AG04449 (cell line): ENCODE measurements around the gene PIGN.

ENCODE experiments used
- CTCF ChIA-PET: fragments of 350-600 bp; formaldehyde crosslinking; extraction: SDS; loops from one replicate; lab custom pipeline; 2021; ENCODE audit warnings: antibody characterized with exemption; lab: Yijun Ruan, JAX
- POLR2A ChIA-PET: fragments of 400-600, 350-600 bp; formaldehyde crosslinking; extraction: SDS; loops from one replicate; lab custom pipeline; 2020; ENCODE audit warnings: antibody characterized with exemption, inconsistent platforms; lab: Yijun Ruan, JAX
- DNase-seq: peaks from one replicate; pipeline ENCODE4 v3.0.0-alpha.2; 2010; ENCODE audit warnings: low read depth, low spot score
- H3K4me3 ChIP-seq: 2 replicates; pipeline ENCODE4 v1.5.1; 2011; ENCODE audit warnings: low read depth, mild to moderate bottlenecking, control low read depth, low read length
- TF ChIP-seq, protein P1 (sequence below): IDR thresholded peaks from one replicate; pipeline ENCODE4 v1.5.1; 2011; ENCODE audit warnings: mild to moderate bottlenecking, moderate library complexity, low read length, control low read depth, inconsistent platforms; ENCODE audit not compliant: insufficient read depth; ENCODE audit errors: missing control alignments

The PIGN gene, protein sequence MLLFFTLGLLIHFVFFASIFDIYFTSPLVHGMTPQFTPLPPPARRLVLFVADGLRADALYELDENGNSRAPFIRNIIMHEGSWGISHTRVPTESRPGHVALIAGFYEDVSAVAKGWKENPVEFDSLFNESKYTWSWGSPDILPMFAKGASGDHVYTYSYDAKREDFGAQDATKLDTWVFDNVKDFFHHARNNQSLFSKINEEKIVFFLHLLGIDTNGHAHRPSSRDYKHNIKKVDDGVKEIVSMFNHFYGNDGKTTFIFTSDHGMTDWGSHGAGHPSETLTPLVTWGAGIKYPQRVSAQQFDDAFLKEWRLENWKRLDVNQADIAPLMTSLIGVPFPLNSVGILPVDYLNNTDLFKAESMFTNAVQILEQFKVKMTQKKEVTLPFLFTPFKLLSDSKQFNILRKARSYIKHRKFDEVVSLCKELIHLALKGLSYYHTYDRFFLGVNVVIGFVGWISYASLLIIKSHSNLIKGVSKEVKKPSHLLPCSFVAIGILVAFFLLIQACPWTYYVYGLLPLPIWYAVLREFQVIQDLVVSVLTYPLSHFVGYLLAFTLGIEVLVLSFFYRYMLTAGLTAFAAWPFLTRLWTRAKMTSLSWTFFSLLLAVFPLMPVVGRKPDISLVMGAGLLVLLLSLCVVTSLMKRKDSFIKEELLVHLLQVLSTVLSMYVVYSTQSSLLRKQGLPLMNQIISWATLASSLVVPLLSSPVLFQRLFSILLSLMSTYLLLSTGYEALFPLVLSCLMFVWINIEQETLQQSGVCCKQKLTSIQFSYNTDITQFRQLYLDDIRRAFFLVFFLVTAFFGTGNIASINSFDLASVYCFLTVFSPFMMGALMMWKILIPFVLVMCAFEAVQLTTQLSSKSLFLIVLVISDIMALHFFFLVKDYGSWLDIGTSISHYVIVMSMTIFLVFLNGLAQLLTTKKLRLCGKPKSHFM

DNA sequence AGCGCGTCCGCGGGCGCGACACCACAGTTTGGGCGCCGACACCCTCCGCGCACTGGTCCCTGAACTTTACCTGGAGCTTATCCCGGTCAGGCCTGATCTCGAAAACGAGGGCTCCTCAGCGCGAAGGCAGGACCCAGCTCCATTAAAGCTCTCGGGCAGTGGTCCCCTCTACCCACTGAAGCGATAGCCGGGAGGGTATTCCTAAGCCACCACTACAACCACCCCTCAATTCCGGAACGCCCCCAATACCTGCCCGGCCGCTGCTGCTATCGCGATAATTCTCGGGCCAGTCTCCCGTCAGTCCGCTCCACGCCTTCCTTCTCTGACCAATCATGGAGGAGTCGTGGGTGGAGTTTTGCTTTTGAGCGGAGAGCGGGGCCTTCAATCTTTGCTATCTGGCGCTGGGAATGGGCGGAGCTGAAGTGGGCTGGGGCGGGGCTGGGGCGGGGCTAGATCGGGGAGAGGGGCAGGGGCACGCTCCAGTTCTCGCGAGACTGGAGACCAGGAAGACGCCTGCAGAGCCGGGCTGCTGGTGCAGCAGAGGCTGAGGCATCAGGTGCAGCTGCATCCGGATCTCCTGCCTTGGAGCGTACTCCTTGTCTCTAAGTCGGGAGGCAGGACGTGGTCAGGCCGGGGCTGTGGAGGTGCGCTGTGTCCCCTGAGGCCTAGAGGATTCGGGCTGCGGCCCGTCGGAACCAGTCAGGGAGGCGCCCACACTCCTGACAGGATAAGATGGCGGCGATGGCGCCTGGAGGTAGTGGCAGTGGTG lies at the start of gene PIGN, which contains the start of gene RELCH:
TSS of gene PIGN (minus strand) at position 283 of the 769 bp plus-strand sequence. CDS start 25,703 bp downstream, outside the sequence.
TSS of gene RELCH (plus strand) at position 482 of the 769 bp plus-strand sequence. CDS start at position 733, 251 bp downstream.
- POLR2A ChIA-PET: interaction anchor here (0.5 to 0.6 kb wide), 2 partner anchors 12 to 1411 kb away, joined by 3 read pairs; no protein-coding TSS in a partner anchor
- CTCF ChIA-PET: interaction anchor here (0.7 to 9.0 kb wide), 7 partner anchors 11 to 398 kb away, joined by 3 to 111 read pairs (median 4); no protein-coding TSS in a partner anchor
- H3K4me3 ChIP-seq: peak within 1 kb of the TSS; percentile 98
- DNase-seq: peak; percentile 85
- TF ChIP-seq, protein P1, sequence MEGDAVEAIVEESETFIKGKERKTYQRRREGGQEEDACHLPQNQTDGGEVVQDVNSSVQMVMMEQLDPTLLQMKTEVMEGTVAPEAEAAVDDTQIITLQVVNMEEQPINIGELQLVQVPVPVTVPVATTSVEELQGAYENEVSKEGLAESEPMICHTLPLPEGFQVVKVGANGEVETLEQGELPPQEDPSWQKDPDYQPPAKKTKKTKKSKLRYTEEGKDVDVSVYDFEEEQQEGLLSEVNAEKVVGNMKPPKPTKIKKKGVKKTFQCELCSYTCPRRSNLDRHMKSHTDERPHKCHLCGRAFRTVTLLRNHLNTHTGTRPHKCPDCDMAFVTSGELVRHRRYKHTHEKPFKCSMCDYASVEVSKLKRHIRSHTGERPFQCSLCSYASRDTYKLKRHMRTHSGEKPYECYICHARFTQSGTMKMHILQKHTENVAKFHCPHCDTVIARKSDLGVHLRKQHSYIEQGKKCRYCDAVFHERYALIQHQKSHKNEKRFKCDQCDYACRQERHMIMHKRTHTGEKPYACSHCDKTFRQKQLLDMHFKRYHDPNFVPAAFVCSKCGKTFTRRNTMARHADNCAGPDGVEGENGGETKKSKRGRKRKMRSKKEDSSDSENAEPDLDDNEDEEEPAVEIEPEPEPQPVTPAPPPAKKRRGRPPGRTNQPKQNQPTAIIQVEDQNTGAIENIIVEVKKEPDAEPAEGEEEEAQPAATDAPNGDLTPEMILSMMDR: no peak

DNA sequence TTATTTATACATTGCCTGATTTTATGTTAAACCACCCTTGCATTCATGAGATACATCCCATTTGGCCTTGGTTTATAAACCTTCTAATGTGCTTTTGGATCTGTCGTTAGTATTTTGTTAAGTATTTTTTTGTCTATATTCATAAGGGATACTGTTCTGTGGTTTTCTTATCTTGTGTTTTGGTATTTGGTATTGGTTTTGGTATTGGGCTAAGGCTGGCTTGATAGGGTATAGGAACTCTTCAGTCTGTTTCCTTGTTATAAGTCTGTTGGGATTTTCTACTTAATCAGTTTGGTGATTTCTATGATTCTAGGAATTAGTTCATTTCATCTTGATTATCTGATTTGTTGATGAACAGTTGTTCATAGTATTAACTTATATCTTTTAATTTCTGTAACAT lies 49.4 kb upstream of the PIGN start:
- no peak overlapping the region for H3K4me3 ChIP-seq
- CTCF ChIA-PET: no interaction called here
- no peak for DNase-seq
- POLR2A ChIA-PET: no interaction called here
- TF ChIP-seq, protein P1: no peak

DNA sequence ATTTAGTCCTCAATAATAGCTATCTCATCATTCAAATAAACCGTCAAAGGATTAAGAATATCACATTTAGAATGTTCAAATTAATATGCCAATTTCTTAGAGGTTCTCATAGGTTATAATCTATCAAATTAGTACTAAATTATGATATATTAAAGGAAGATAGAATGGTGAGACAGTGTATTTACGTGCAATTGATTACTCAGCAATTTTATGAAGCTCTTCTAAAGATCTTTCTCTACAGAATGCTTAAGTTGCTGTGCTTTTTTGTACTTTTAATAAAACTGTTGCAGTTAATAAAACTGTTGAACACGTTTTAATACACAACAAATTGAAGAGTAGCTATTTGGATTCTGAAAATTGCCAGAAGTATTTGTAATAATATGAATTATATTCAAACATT lies 39.2 kb upstream of the PIGN start:
- TF ChIP-seq, protein P1: no peak
- H3K4me3 ChIP-seq: no peak overlapping the region
- ChIA-PET CTCF (interaction anchor here (1.4 kb wide), 1 partner anchor 23 kb away, joined by 3 read pairs; no protein-coding TSS in a partner anchor), POLR2A (no interaction called here)
- DNase-seq: no peak

DNA sequence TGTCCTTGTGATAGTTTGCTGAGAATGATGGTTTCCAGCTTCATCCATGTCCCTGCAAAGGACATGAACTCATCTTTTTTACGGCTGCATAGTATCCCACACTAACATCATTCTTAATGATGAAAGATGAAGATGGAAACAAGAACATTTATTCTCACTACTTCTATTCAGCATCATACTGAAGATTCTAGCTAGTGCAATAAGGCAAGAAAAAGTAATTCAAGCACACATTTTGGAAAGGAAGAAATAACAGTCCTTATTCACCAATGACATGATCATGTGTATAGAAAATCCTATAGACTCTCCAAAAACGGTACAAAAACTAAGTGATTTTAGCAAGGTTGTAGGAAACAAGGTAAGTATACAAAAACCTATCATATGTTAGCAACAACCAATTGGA lies 37.4 kb upstream of the PIGN start:
- no peak overlapping the region for H3K4me3 ChIP-seq
- no peak for DNase-seq
- POLR2A ChIA-PET: no interaction called here
- TF ChIP-seq, protein P1: no peak
- CTCF ChIA-PET: interaction anchor here (1.4 kb wide), 1 partner anchor 26 kb away, joined by 3 read pairs; no protein-coding TSS in a partner anchor

DNA sequence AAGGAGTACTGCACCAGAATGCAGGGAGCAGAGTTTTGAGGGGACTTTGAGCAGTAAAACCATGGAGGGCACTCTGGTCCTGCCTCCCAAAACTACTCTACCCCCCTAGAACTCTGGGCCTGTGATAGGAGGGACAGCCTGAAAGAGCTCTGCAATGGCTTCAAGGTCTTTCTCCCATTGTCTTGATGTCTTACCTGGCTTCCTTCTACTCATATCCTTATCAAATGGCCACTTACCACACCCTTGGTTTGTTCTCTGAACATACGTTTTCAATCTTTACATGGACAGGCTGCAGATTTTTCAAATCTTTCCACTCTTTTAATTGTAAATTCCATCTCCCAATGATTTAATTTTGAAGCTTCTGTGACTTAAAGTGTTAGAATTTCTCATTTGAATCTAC lies 27.9 kb upstream of the PIGN start:
- no peak for DNase-seq
- H3K4me3 ChIP-seq: no peak overlapping the region
- ChIA-PET CTCF (interaction anchor here (1.1 kb wide), 1 partner anchor 35 kb away, joined by 4 read pairs; no protein-coding TSS in a partner anchor), POLR2A (interaction anchor here (0.6 kb wide), 1 partner anchor 431 kb away, joined by 3 read pairs; no protein-coding TSS in a partner anchor)
- TF ChIP-seq, protein P1: no peak
